ENCODE measurements around the gene LSP1.

- no peak for TF ChIP-seq ZBTB7A (IDR thresholded peaks at IDR 0.05; ENCODE audit: low read depth)
- TF ChIP-seq RAD21 (IDR thresholded peaks at IDR 0.05; ENCODE audit: low read depth), result no peak
- no peak for TF ChIP-seq NFIC (IDR thresholded peaks at IDR 0.05)
Observed at GRCh38 chr11:1924646-1925372, 71.9 kb downstream of the LSP1 start.

All from Ishikawa (cell line).